Right renal pelvis (tissue), 4 donors: Measurements from ENCODE around the gene ANKRD44. TPM values are rescaled to one million over a fixed set of nuclear protein-coding genes. Genes with fewer than 3 reads are reported as not detected.

Source experiments
- DNase-seq, 4 donors: peaks; one replicate each; pipeline ENCODE4 v3.0.0-alpha.2; 2013; ENCODE audit warnings: low read depth in 4 of 4, low spot score in 3 of 4, missing footprints in 1 of 4
- polyA plus RNA-seq, 4 donors: library from polyadenylated mRNA; unstranded; fragments of 120-200 nt; gene quantifications; one replicate each; pipeline ENCODE4 v1.2.1, GENCODE V29; 2013; ENCODE audit not compliant: insufficient read length in 4 of 4

The ANKRD44 gene
- polyA plus RNA-seq, 4 donors = 9.2 to 13.9 (median 10.7) TPM

GRCh38 chr2:197265036-197265435 is 45.5 kb downstream of the ANKRD44 start:
- no peak for DNase-seq

GRCh38 chr2:197264332-197264731 is 46.2 kb downstream of the ANKRD44 start:
- DNase-seq = no peak

- no peak for DNase-seq
Measured at GRCh38 chr2:197263077-197263476, 47.5 kb downstream of the ANKRD44 start.

- no peak for DNase-seq
Measured at GRCh38 chr2:197261808-197262226, 48.8 kb downstream of the ANKRD44 start.

GRCh38 chr2:197259470-197259999 is 51.0 kb downstream of the ANKRD44 start:
- DNase-seq = no peak

GRCh38 chr2:197258580-197258979 is 52.0 kb downstream of the ANKRD44 start:
- DNase-seq = no peak

- DNase-seq = no peak
Measured at GRCh38 chr2:197256547-197257170, 53.9 kb downstream of the ANKRD44 start.

- DNase-seq = no peak
Measured at GRCh38 chr2:197256021-197256420, 54.6 kb downstream of the ANKRD44 start.

- DNase-seq = no peak
Measured at GRCh38 chr2:197255543-197255942, 55.0 kb downstream of the ANKRD44 start.

GRCh38 chr2:197254776-197255530 is 55.6 kb downstream of the ANKRD44 start:
- DNase-seq = peak in 1 of 4 donors; percentile 29

- no peak for DNase-seq
Measured at GRCh38 chr2:197251576-197251975, 59.0 kb downstream of the ANKRD44 start.

- DNase-seq = no peak
Measured at GRCh38 chr2:197251163-197251562, 59.4 kb downstream of the ANKRD44 start.

GRCh38 chr2:197250084-197250397 is 60.5 kb downstream of the ANKRD44 start:
- no peak for DNase-seq

GRCh38 chr2:197249381-197250083 is 61.0 kb downstream of the ANKRD44 start:
- no peak for DNase-seq

GRCh38 chr2:197248623-197249022 is 62.0 kb downstream of the ANKRD44 start:
- no peak for DNase-seq

GRCh38 chr2:197248001-197248401 is 62.6 kb downstream of the ANKRD44 start:
- DNase-seq = no peak

- DNase-seq = no peak
Measured at GRCh38 chr2:197247083-197247482, 63.5 kb downstream of the ANKRD44 start.

GRCh38 chr2:197245829-197246804 is 64.5 kb downstream of the ANKRD44 start:
- no peak for DNase-seq

- DNase-seq = no peak
Measured at GRCh38 chr2:197244349-197244748, 66.2 kb downstream of the ANKRD44 start.

- DNase-seq = no peak
Measured at GRCh38 chr2:197242719-197243118, 67.9 kb downstream of the ANKRD44 start.
